NCI-H748 (cell line): ENCODE results near the gene PCDHGC4.
A peak's percentile ranks its signal among the peaks of the same experiment; 100 is the strongest.

Experiments used
- DNase-seq: peaks from one replicate; lab custom pipeline; 2025; ENCODE audit not compliant: unreplicated experiment; lab: John Stamatoyannopoulos, UW

The PCDHGC4 gene

GRCh38 chr5:141484641-141485311 lies at the start of gene PCDHGC4:
Gene PCDHGC4, plus strand, starts transcription at chr5:141485030. Its CDS starts 144 bp downstream, at chr5:141485174.
- DNase-seq = no peak

GRCh38 chr5:141437221-141437620 lies 47.6 kb upstream of the PCDHGC4 start:
- DNase-seq = no peak

GRCh38 chr5:141439411-141440141 lies 45.3 kb upstream of the PCDHGC4 start:
- no peak for DNase-seq

- DNase-seq = no peak
Measured at GRCh38 chr5:141440341-141440740, 44.5 kb upstream of the PCDHGC4 start.

- DNase-seq = no peak
Measured at GRCh38 chr5:141441571-141442170, 43.2 kb upstream of the PCDHGC4 start.

- DNase-seq = no peak
Measured at GRCh38 chr5:141465351-141465750, 19.5 kb upstream of the PCDHGC4 start.

- peak; percentile 84 for DNase-seq
Measured at GRCh38 chr5:141475625-141476131, 9.2 kb upstream of the PCDHGC4 start, which contains the start of gene PCDHGC3. Gene PCDHGC3, plus strand, starts transcription at chr5:141475966. Its CDS starts 151 bp downstream, at chr5:141476117.

- DNase-seq = no peak
Measured at GRCh38 chr5:141476132-141476911, 8.5 kb upstream of the PCDHGC4 start.

GRCh38 chr5:141477044-141477575 lies 7.7 kb upstream of the PCDHGC4 start:
- no peak for DNase-seq

GRCh38 chr5:141477815-141478214 lies 7.0 kb upstream of the PCDHGC4 start:
- DNase-seq = no peak

- no peak for DNase-seq
Measured at GRCh38 chr5:141478321-141478945, 6.4 kb upstream of the PCDHGC4 start.

GRCh38 chr5:141479776-141480175 lies 5.1 kb upstream of the PCDHGC4 start:
- no peak for DNase-seq

GRCh38 chr5:141483902-141484301 lies 928 bp upstream of the PCDHGC4 start:
- no peak for DNase-seq

- DNase-seq = no peak
Measured at GRCh38 chr5:141484310-141484640, 555 bp upstream of the PCDHGC4 start.

- no peak for DNase-seq
Measured at GRCh38 chr5:141485321-141486055, 658 bp downstream of the PCDHGC4 start.

- no peak for DNase-seq
Measured at GRCh38 chr5:141486091-141486490, 1.3 kb downstream of the PCDHGC4 start.

- DNase-seq = no peak
Measured at GRCh38 chr5:141487131-141487530, 2.3 kb downstream of the PCDHGC4 start.

- DNase-seq = no peak
Measured at GRCh38 chr5:141488591-141489561, 4.0 kb downstream of the PCDHGC4 start, which contains the start of gene PCDHGC5. Gene PCDHGC5, plus strand, starts transcription at chr5:141489081. Its CDS starts 160 bp downstream, at chr5:141489241.
